ENCODE measurements around the gene SELL.

- no peak for TF ChIP-seq EZH2 (IDR thresholded peaks at IDR 0.05)
- no peak for TF ChIP-seq CTCF (IDR thresholded peaks at IDR 0.05)
Observed at GRCh38 chr1:169681140-169681539, 30.3 kb downstream of the SELL start.
